Caki2 (cell line): Measurements from ENCODE around the gene TMEM207. TPM values are rescaled to one million over a fixed set of nuclear protein-coding genes. Genes with fewer than 3 reads are reported as not detected.
A peak's percentile ranks its signal among the peaks of the same experiment; 100 is the strongest.

Experiments used
- DNase-seq: peaks from one replicate; pipeline ENCODE4 v3.0.0-alpha.2; 2015; ENCODE audit warnings: low read depth
- in situ Hi-C: cut with HindIII; loops from 2 replicates; pipeline ENCODE4 v1.10.0; 2016; ENCODE audit warnings: low sequenced_read_pairs, low pct_unique_long_range_greater_than_20kb, mixed read lengths
- total RNA-seq: library from RNA; depleted of rRNA; stranded (reverse); fragments of >200 nt; shearing (Covaris generic); gene quantifications from 2 replicates; pipeline ENCODE4 v1.2.3, GENCODE V29; 2014; ENCODE audit warnings: low replicate concordance; rRNA removed

The TMEM207 gene
- total RNA-seq, 1 experiment from 2014 or later = not detected

DNA sequence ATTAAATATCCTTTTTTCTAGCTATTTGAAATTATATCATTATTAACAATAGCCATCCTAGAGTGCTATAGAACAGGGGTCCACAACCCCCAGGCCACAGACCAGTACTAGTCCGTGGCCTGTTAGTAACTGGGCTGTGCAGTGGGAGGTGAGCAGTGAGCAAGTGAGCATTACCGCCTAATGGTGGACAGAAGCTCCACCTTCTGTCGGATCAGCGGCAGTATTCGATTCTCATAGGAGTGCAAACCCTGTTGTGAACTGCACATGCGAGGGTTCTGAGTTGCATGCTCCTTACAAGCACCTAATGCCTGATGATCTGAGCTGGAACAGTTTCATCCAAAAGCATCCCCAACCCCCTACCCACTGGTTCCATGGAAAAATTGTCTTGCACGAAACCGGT lies 50.0 kb downstream of the TMEM207 start:
- DNase-seq = no peak
- in situ Hi-C loops = no loop called here

DNA sequence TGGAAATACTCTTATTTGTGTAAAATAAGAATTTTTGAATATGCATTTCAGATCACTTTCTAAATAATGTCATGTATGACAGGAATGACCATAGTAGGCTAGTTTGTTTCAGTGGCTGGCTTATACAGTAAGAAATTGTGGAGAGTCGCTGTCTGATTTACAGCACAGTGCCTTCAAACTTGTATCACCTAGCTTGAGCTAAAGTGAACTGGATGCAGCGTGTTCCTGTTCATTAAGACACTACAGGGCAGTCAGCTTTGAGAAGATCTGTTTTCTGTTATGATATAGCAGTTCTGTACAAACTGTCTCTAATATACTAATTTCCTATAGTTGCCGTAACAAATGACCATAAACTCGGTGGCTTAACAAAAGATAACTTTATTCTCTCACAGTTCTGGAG lies 51.8 kb downstream of the TMEM207 start:
- in situ Hi-C loops = no loop called here
- no peak for DNase-seq

DNA sequence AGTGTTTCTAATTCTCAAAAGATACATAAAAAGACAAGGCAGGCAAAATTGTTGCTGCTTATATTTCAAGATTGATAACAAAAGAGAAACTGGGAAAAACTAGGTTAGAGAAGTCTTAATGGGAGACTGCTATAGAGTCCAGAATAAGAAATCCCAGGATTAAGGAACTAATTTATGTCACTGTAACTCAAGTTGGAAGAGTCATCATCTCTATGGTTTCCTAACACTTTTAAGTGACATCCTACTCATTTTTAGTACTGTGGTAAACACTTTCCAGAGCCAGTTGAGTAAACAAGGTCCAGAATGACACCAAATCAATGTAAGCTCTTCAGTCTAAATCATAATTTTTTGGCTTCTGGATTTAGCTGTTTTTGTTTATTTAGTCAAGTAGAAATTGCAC lies 53.7 kb downstream of the TMEM207 start:
- no peak for DNase-seq
- in situ Hi-C loops = no loop called here

DNA sequence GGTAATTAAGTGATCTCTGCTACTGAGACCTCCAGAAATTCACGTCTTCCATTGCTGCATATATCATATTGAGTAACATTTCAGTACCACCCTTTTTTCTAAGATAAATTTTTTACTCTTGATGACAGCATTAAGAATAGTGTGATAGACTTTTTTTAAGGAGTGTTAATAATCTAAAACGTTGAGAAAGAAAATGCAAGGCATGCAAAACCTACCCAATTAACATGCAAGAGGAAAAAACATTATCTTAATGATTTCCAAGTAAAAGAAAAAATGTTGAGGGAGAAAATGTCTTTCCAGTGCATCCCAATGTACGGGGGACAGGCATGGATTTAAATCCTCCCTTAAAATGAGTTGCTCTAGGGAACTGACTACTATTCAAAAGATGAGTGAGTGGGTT lies 61.0 kb downstream of the TMEM207 start:
- no peak for DNase-seq
- in situ Hi-C loops = loop anchor here (10.0 kb wide), 1 partner anchor 274 kb away; no protein-coding TSS in a partner anchor

DNA sequence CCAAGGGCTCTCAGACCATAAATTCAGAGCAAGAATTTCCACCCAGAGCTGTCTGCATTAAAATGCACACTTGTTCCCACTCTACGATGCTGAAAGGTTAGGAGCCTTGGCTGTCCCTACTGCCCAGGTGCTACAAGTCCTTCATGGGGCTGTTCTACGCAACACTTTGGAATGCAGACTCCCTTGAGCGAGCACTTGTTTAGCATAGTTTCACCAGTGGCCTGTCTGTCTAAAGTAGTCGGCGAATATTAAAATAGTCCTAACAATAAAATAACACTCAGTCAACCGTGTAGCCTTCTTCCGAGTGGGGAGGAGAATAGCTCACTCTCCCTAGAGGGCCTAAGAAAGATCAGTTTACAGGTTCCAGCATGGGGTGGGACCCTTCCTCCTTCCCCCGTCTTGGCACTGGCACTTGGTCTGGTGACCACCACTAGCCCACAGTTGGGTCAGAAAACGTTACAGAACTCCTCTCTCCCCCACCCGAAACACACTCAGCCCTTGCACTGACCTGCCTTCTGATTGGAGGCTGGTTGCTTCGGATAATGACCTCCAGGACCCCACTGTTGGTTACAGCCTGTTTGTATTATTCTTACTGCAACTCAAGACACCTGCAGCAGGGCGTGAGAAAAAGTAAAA lies 62.0 kb downstream of the TMEM207 start, which contains the start of gene CLDN16:
Gene CLDN16 (plus strand): TSS at position 586 of the 636 bp plus-strand sequence. CDS start 167 bp downstream, outside the sequence.
- DNase-seq = peak; percentile 83
- in situ Hi-C loops = loop anchor here (10.0 kb wide), 1 partner anchor 273 kb away; no protein-coding TSS in a partner anchor

DNA sequence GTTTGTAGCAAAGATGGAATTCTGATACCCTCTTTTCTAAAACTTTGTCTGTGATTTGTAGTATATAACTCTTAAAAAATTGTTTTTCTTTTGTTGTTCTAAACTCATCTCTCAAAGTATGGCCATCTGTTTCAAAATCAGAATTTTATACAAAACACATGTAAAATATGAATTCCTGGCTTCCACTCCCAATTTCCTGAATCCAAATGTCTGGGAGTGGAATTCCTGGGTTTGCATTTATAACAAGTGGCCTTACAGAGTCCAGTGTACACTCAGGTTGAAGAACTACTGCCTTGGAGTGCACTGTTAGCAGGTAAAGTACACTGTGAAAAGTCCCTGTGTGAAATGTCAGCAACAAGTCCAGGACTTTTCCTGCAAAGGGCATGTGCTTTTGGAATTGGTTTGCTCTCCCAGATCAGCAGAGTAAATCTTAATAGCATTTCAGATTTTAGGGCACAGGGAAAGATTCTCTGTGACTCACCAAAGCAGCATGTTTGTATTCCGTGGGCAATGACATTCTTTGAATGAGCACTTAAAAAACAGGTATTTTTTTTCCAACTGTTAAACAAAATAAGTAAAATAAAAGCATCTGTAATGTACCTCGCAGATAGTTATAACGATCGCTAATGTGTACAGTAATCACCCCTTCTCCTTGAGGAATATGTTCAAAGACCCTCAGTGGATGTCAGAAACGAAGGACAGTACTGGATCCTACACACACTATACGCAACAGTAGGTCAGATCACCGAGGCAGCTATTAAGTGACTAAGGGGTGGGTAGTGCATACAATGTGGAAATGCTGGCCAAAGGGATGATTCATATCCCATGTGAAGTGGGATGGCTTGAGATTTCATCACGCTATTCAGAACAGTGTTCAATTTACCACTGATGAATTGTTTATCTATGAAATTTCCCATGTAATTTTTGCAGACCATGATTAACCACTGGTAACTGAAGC lies 63.7 kb downstream of the TMEM207 start:
- DNase-seq = peak; percentile 84
- in situ Hi-C loops = loop anchor here (10.0 kb wide), 1 partner anchor 271 kb away; no protein-coding TSS in a partner anchor

DNA sequence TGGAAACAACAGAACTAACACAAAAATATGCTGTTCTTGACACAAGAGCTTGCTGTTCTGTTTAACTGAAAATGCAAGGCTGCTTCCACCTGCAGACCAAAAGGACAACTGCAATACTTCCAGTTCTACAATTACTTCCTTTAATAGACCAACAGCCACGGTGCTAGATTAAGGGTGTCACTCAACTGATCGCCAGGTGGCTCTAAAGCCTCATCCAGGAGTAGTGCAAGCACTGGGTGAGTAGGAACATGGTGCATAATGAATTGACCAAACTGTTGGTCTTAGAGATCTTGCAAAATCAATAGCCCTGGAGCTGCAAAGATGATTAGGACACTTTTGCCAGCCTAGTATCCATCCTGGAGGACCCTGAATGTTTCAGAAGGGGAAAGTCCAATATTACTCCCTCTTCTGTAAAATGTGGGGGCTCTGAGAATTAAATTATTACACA lies 65.4 kb downstream of the TMEM207 start:
- in situ Hi-C loops = loop anchor here (10.0 kb wide), 1 partner anchor 270 kb away; no protein-coding TSS in a partner anchor
- DNase-seq = peak; percentile 90

DNA sequence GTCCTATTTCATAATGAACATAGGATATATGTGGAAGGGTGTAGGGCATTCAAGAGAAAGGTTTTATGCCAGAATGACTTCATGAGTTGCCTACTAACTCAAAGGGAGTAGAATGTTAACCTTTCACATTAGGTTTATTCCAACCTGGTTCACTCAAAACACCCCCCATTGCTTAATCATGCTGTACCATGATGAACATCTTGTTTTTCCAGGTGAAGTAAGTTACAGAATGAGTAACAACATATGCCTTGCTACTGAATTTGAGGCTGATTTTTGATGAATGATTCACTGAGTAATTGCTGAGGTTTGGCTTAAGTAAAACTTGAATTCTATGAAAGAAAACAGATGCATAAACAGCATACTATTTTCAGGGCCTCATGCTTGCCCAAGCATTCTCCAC lies 67.6 kb downstream of the TMEM207 start:
- in situ Hi-C loops = loop anchor here (10.0 kb wide), 1 partner anchor 267 kb away; no protein-coding TSS in a partner anchor
- peak; percentile 75 for DNase-seq

DNA sequence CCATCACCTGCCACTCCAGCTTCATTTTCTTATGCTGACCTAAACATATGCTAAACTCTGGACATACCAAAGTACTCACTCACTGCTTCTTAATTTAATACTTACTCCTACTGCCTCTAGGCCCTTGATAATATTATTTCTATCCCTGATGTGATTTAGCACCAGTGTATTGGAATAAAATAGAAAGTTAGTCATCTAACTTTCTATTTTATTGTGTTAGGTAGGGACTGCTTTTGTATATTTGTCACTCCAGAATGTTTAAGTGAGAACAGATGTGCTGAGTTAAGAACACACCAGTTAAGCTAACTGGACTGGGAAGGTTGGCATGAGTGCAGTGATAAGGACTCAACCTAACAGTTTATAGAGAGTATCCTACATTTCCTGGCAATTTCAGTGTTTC lies 68.3 kb downstream of the TMEM207 start:
- peak; percentile 33 for DNase-seq
- in situ Hi-C loops = loop anchor here (10.0 kb wide), 1 partner anchor 267 kb away; no protein-coding TSS in a partner anchor

DNA sequence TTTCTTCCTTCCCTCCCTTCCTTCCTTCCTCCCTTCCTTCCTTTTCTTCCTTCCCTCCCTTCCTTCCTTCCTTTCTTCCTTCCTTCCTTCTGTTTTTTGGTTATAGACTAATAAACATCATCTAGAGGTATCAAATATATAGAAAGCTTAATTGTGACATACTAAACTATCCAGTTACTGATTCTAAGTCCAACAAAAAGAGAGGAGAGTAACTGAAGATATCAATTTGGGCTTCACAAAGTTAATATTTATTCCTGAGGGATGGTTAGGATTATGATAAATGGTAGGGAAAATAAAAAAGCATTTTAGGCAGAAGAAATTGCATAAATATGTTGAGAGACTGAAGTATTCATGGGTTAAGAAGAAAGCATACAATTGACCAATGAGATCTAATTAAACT lies 69.5 kb downstream of the TMEM207 start:
- DNase-seq = no peak
- in situ Hi-C loops = loop anchor here (10.0 kb wide), 1 partner anchor 265 kb away; no protein-coding TSS in a partner anchor

Other genes starting within 250 kb of the TMEM207 start
- 129 and 151 TPM in 2 replicates for gene CLDN1, start 127.5 kb downstream of the TMEM207 start, total RNA-seq
- 15.8 and 17.8 TPM in 2 replicates for gene CLDN16, start 61.7 kb downstream of the TMEM207 start, total RNA-seq
- gene IL1RAP, start 64.2 kb upstream of the TMEM207 start, total RNA-seq = 2.2 and 9.5 TPM in 2 replicates